Ammon's horn (tissue), 1 donor: ENCODE results near the gene SP2.

ENCODE experiments used
- DNase-seq: peaks from one replicate; pipeline ENCODE4 v3.0.0-alpha.2; 2016; ENCODE audit warnings: low spot score

Gene SP2

GRCh38 chr17:47973541-47973940 lies 77.5 kb downstream of the SP2 start:
- no peak for DNase-seq

GRCh38 chr17:47975189-47975822 lies 79.3 kb downstream of the SP2 start:
- no peak for DNase-seq

- DNase-seq, result no peak
Measured at GRCh38 chr17:47975823-47976205, 79.8 kb downstream of the SP2 start.

GRCh38 chr17:47978324-47978723 lies 82.3 kb downstream of the SP2 start:
- peak; percentile 73 for DNase-seq
